DND-41 (cell line): ENCODE results near the gene FAM9C.

ENCODE experiments used
- ATAC-seq: fragments of 200-7000 bp; cut with Tn5 transposase; 3 replicates; pipeline ENCODE4 v1.9.1; 2021; ENCODE audit warnings: low read depth; ENCODE audit not compliant: insufficient read depth
- DNase-seq: peaks from one replicate; pipeline ENCODE4 v3.0.0-alpha.2; 2020
- H2AFZ ChIP-seq: 2 replicates; pipeline ENCODE4 v1.6.0; 2012; ENCODE audit warnings: low read depth, low read length
- H3K27ac ChIP-seq: 2 replicates; pipeline ENCODE4 v1.5.1; 2012; ENCODE audit warnings: low read length, inconsistent platforms
- H3K27me3 ChIP-seq: fragments of 200-600 bp; sonication (generic); 2 replicates; pipeline ENCODE4 v1.6.0; 2012; ENCODE audit warnings: low read length, mild to moderate bottlenecking, inconsistent platforms; ENCODE audit not compliant: insufficient read depth, poor library complexity
- H3K36me3 ChIP-seq: 2 replicates; pipeline ENCODE4 v1.5.1; 2012; ENCODE audit warnings: low read length, inconsistent platforms; ENCODE audit not compliant: insufficient read depth
- H3K4me1 ChIP-seq: 2 replicates; pipeline ENCODE4 v1.5.1; 2012; ENCODE audit warnings: mild to moderate bottlenecking, low read length; ENCODE audit not compliant: insufficient read depth
- H3K4me2 ChIP-seq: 2 replicates; pipeline ENCODE4 v1.6.0; 2012; ENCODE audit warnings: mild to moderate bottlenecking, moderate library complexity, low read length, inconsistent platforms; ENCODE audit not compliant: insufficient read depth
- H3K4me3 ChIP-seq, 2 experiments: fragments of 200-600 bp in 1 of 2; shearing (Covaris generic) in 1 of 2; 2 replicates each; pipeline ENCODE4 v1.5.1; 2012 to 2016; ENCODE audit warnings: inconsistent platforms in 2 of 2, low read length in 2 of 2, mild to moderate bottlenecking in 2 of 2, low read depth in 1 of 2, moderate library complexity in 1 of 2
- H3K79me2 ChIP-seq: 2 replicates; pipeline ENCODE4 v1.6.0; 2012; ENCODE audit warnings: low read length, inconsistent platforms; ENCODE audit not compliant: insufficient read depth
- H3K9ac ChIP-seq: 2 replicates; pipeline ENCODE4 v1.6.0; 2012; ENCODE audit warnings: low read depth, mild to moderate bottlenecking, inconsistent platforms, low read length, moderate library complexity
- H3K9me3 ChIP-seq: 2 replicates; pipeline ENCODE4 v1.5.1; 2012; ENCODE audit warnings: low read length, moderate library complexity, mild to moderate bottlenecking, inconsistent platforms; ENCODE audit not compliant: insufficient read depth, severe bottlenecking
- H4K20me1 ChIP-seq: 2 replicates; pipeline ENCODE4 v1.6.0; 2012; ENCODE audit warnings: low read length; ENCODE audit not compliant: insufficient read depth
- EZH2 ChIP-seq: IDR thresholded peaks from 3 replicates; pipeline ENCODE4 v1.6.1; 2012; ENCODE audit warnings: borderline replicate concordance, low read depth, mild to moderate bottlenecking, moderate library complexity, low read length, inconsistent platforms; ENCODE audit not compliant: severe bottlenecking
- TF ChIP-seq, protein P1 (sequence below): IDR thresholded peaks from 2 replicates; pipeline ENCODE4 v1.5.1; 2012; ENCODE audit warnings: borderline replicate concordance, low read length, moderate library complexity, mild to moderate bottlenecking; ENCODE audit not compliant: poor library complexity, severe bottlenecking; ENCODE audit errors: extremely low read depth

Gene FAM9C

DNA sequence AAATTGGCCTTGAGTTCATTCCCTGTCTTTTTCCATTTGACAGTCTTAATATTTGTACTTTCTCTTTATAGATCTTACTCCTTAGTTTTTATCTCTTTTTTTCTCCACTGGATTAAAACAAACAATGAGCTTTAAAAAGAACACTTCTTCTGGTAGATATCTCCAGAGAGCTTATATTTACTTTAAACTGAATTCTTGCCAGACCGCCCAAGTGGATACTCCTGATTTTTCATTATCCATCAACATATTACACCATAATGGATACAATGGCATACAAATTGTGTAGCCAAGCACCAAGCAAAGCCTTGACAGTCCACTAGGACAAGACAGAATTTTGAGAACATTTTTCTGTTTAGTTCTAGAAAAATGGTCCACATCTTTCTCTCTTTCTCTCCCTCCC lies 50.6 kb downstream of the FAM9C start:
- Histone ChIP-seq H3K79me2 (peaks cover 13% of the 10 kb centered on the region; the same call in 1 of the 2 replicates), H3K4me2 (no peak overlapping the region), H3K9me3 (no peaks in the 10 kb centered on the region), H3K27me3 (no peaks in the 10 kb centered on the region), H3K36me3 (no peaks in the 10 kb centered on the region), H3K9ac (no peak overlapping the region), H3K4me3 (no peak overlapping the region), H3K4me1 (peaks cover 25% of the 10 kb centered on the region), H4K20me1 (no peaks in the 10 kb centered on the region), H2AFZ (no peak overlapping the region), H3K27ac (no peak overlapping the region)
- TF ChIP-seq, protein P1, sequence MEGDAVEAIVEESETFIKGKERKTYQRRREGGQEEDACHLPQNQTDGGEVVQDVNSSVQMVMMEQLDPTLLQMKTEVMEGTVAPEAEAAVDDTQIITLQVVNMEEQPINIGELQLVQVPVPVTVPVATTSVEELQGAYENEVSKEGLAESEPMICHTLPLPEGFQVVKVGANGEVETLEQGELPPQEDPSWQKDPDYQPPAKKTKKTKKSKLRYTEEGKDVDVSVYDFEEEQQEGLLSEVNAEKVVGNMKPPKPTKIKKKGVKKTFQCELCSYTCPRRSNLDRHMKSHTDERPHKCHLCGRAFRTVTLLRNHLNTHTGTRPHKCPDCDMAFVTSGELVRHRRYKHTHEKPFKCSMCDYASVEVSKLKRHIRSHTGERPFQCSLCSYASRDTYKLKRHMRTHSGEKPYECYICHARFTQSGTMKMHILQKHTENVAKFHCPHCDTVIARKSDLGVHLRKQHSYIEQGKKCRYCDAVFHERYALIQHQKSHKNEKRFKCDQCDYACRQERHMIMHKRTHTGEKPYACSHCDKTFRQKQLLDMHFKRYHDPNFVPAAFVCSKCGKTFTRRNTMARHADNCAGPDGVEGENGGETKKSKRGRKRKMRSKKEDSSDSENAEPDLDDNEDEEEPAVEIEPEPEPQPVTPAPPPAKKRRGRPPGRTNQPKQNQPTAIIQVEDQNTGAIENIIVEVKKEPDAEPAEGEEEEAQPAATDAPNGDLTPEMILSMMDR: no peak
- no peak for TF ChIP-seq EZH2
- ATAC-seq (no peak), DNase-seq (no peak)

DNA sequence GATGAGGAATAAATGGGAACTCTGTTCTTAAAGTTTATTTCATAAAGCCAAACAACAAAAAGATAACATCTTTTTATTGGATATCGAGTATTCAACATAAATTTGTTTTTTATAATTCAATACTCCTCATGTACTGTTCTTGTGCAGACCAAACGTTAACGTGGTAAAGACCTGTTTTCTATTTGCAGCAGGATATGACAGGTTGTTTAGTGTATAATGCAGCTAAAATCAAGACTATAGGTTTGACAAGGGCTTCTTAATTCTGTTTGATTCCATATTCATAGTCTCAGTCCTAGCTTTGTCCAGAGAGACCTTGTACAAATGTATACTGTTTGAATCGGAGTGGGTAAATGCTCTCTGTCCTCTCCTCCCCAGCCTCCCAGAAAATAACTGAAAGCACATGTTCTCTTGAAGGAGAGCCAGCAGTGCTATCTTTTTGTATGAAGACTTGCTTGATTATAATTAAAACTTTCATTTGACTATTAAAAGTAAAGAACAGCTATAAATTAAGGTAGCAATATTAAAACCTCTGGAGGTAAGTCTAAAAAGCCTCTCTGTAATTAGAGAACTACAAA lies 51.8 kb downstream of the FAM9C start:
- H3K4me1 ChIP-seq: peaks cover 17% of the 10 kb centered on the region
- no peak overlapping the region for H2AFZ ChIP-seq
- no peaks in the 10 kb centered on the region for H3K27me3 ChIP-seq
- no peak overlapping the region for H3K4me3 ChIP-seq
- no peak for TF ChIP-seq EZH2
- TF ChIP-seq, protein P1: no peak
- H3K27ac ChIP-seq: no peak overlapping the region
- no peaks in the 10 kb centered on the region for H3K36me3 ChIP-seq
- H3K9ac ChIP-seq: no peak overlapping the region
- no peaks in the 10 kb centered on the region for H4K20me1 ChIP-seq
- DNase-seq: no peak
- H3K9me3 ChIP-seq: no peaks in the 10 kb centered on the region
- ATAC-seq: no peak
- no peak overlapping the region for H3K4me2 ChIP-seq
- peaks cover 6% of the 10 kb centered on the region; the same call in 1 of the 2 replicates for H3K79me2 ChIP-seq

DNA sequence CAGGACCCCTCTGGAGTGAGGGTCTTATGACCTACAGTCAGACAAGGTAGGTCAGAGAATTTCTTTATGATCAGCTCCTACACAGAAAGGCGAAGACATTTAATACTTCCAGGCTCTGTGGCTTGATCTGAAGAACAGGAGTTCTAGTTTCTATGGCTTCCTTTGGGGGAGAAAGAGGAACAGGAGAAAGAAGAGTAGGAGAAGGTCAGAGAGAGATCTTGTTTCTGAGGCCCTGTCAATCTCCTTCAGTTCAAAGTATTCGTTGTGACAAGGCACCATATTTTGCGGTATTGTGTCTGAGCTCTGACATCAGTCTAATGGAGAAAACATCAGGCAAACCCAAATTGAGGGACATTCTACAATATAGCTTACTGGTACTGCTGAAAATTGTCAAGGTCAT lies 52.8 kb downstream of the FAM9C start:
- Histone ChIP-seq H3K4me1 (peaks cover 6% of the 10 kb centered on the region; the same call in 1 of the 2 replicates), H3K4me2 (no peak overlapping the region), H3K9ac (no peak overlapping the region), H3K9me3 (no peaks in the 10 kb centered on the region), H4K20me1 (no peaks in the 10 kb centered on the region), H3K79me2 (no peaks in the 10 kb centered on the region), H3K4me3 (no peak overlapping the region), H3K27ac (no peak overlapping the region; the same call in 1 of the 2 replicates), H3K36me3 (no peaks in the 10 kb centered on the region), H2AFZ (no peak overlapping the region), H3K27me3 (no peaks in the 10 kb centered on the region)
- no peak for ATAC-seq
- TF ChIP-seq, protein P1: no peak
- TF ChIP-seq EZH2: no peak
- DNase-seq: no peak
